ENCODE data around the gene WWTR1.

The WWTR1 gene

DNA sequence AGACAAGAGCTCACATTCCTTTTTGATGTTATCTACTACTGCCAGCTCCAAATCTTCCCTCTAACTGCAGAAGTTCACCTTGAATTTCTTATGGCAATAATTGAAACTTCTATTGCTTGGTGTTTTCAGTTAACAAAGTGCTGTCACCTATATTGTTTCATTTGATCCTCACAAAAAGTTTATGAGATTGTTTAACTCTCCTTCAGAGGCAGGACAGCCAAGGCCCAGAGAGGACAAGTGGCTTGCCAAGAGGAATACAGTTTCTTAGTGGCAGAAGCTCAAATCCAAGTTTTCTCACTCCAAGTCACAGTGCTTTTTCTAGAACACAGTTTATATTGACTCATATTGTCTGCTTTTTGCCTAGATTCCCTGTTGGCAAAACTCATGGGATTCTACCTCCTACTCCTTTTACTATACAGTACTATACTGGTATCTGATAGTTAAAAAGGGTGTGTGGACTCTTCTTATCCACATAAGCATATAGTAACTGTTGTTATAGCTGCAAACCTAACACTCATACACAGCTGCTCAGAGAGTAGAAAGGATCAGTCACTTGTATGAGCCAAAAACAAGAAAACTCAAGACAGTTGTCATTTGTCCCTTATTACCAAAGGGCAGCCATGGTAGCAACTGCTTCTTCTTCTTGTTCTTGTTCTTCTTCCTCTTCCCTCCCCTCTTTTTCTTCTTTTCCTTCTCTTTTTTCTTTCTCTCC lies 167.4 kb downstream of the WWTR1 start:
- no peak for DNase-seq

DNA sequence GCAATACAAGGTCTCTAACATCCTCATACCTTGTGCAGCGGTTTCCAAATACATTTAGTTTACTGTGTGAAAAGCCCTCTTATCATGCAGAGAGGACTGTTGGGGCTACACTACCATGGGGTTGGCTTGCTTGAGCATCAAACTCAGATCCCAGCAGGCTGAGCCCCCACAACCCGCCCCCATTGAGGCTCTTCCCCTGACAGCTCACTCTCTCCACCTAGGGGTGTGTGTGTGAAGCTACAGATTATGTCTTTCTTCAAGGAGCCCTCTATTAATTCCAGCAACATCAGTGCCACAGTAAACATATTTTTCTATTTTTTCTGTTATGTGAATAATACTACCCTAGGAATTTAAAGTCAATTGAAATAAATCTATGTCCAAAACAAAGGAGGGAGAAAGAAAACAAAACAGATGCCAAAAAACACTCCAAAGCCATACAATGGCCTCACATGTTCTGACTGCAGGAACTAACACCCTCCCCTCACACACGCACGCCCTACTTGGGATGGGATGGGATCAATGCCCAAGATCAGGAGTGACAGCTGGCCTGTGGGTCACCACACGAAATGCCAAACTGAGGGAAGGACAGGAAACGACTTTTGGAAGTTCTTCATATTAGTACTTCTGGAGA lies 168.7 kb downstream of the WWTR1 start:
- DNase-seq, result peak; percentile 5

DNA sequence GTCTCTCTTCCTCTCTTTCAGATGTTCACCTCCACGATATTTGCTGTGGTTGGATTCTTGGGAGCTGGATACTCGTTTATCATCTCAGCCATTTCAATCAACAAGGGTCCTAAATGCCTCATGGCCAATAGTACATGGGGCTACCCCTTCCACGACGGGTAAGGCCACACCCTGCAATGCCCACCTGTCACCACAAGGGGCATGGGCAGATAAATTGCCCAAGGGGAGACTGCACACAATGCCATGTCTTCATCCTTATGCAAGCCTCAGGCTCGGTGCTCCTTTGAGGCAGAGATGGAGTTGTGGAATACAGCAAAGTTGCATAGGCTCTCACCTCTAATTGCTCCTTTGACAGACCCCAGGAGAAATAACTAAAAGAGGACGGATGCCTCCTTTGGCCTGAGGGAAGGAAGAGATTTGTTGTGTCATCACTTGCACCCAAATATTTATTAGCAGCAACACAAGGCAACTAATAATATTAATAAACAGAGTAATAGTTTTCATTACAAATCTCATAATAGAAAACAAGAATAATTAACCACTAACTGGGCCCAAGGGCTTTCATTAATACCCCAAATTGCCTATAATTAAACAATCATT lies 170.1 kb downstream of the WWTR1 start:
- peak; percentile 48 for DNase-seq

DNA sequence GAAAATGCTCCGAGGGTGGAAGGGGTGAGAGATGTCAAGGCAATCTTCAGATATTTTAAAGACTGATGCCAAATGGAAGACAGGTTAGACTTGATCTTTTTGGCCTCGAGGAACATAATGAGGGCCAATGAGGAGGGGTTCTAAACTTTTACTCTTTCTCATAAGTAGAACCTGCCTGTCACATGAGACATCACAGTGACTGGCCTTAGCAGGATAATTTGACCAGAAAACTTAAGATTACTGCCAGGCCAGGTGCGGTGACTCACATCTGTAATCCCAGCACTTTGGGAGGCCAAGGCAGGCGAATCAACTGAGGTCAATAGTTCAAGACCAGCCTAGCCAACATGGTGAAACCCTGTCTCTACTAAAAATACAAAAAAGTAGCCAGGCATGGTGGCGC lies 171.1 kb downstream of the WWTR1 start:
- DNase-seq, result no peak

DNA sequence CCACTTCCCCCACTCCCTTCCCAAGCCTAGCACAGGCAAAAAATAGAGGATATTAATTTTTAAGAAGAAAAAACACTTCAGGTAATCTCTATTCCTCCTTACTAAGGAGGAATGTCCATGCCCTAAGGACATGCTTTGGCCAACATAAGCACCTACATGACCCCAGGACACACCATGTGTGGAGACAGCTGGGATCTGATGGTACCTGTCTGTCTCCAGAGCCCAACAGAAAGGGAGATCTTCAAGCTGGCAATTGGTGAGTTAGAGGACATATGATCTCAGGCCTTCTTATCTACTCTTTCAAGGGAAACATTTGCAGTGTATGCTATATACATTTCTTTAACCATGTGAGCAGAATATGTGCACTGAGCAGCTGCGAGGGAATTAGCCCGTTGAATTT lies 176.3 kb downstream of the WWTR1 start:
- DNase-seq, result no peak

DNA sequence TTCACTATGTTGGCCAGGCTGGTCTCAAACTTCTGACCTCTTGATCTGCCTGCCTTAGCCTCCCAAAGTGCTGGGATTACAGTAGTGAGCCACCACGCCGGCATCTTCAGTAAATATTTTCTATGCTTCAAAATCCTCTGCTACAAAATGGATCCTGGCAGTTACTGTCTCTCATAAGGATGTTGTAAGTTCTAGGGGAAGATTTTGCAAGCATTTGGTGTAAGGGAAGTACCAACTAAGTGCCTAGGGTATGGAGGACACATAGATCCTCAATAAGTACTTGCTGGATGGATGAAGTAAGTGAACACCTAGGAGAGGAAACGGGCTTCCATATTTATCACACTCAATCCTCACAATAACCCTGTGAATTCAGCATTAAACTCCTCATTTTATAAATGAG lies 176.8 kb downstream of the WWTR1 start:
- no peak for DNase-seq

DNA sequence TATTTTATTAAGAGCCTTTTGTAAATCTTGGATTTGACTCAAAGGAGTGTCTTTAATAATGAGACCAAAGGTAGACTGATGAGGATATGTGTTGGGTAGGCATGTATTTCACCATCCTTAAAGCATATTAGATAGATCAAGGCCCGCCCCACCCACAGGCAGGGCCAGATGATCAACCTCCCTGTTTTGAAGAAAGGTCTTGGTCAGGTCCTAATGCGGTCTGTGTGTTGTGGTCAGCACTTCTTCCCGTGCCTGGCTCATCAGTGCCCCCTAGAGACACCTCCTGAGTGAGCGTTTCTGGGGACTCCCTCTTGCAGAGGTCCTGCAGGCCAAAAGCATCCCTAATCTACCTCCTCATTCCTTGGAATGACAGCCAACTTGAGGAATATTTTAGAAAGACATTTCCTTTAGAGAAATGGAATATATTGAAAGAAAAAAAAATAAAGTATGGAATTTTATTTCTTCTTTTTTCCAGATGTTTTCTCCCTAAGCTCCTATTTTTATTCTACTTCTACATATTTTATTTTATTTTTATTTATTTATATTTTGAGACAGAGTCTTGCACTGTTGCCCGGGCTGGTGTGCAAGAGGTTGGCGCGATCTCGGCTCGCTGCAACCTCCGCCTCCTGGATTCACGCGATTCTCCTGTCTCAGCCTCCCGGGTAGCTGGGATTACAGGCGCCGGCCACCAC lies 177.4 kb downstream of the WWTR1 start:
- peak; percentile 59 for DNase-seq

DNA sequence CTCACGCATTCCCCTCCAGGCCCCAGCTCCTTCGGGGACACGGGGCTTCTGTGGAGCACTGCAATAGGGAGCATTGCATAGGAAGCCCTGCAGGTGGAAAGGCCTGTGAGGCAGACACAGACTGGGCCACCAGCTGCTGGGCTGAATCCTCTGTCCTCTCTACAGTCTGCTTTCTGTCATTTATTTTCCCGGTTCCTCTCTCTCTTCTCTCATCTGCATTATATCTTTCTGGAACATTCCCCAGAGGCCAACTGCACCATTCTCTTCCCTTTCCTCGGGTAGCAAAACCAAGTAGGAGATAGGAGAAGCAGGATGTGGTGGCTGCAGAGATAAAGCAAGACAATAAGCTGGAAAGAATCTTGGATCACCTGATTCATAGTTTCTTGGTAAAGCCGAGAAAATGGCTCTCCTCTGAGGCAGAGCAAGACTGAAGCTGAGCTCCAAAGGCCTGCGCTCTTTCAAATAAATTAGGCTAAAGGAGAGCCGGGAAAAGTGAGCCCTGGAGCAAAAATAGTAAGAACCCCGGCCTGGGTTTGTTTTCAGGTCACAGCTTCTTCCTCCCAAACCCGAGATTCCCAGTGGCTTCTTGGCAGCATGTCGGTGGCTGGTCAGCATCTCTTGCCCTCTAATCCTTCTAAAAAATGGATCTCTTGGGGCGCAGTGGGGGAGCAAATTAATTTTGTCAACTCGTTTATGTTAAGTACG lies 178.1 kb downstream of the WWTR1 start:
- DNase-seq, result no peak

DNA sequence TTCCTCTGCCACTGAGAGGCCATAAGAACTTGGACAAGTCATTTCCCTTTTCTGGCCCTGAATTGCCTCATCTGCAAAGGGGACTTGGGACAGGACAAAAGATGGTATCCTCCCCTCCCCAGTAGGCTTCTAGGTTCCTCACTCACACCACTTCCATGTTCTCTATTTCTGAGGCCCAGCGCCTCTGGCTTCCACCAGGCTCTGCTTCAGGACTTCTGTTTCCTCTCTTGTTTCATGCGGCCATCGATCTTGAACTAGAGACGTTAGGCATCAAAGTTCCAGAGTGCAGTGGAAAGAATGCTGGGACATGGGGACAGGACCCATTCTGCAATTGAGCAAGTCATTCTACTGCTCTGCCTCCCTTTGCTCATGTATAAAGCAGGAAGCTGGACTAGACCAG lies 181.6 kb downstream of the WWTR1 start:
- no peak for DNase-seq

DNA sequence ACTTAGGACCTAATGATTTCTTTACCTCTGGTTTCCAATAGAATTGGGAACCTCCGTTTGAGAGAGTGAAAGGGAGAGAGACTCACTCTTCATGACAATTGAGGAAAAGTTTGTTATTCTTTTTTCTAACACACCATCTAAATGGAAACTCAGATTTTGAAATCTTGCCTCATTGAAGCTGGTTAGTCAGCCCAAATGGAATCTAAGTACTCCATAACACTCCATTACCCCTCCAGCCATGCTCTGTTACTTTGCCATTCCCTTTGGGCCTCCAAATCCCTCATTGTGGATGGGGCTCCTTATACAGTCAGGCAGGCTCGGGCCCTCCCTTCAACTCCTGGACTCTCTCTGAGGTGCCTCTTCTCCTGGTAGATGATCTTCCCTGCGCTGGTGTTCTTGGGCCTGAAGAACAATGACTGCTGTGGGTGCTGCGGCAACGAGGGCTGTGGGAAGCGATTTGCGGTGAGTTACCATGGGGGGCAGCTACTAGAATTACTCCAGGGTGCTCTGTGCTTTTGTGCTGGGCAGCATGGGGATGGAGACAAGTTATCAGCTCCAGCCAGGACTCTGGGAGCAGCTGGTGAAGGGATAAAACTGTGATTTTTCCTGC lies 182.3 kb downstream of the WWTR1 start:
- no peak for DNase-seq

DNA sequence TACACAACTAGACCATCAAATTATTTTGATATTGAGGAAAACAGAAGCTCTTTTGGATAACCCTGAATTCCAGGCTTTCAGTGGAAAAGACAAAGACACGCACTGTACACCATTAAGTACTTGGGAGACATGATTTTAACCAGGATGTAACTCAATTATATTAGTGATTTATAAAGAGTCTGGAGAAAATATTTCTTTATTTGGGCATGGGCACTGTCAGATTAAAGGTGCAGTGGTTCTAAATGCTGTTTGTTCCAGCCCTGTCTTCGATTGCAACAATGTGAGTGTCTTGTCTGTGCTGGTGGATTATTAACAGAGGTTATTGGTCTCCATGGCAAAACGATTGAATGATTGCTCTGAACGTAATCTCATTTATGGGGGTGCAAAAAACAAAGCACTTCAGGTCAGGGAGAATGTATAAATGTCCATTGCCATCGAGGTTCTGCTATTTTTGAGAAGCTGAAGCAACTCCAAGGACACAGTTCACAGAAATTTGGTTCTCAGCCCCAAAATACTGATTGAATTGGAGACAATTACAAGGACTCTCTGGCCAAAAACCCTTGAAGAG lies 183.5 kb downstream of the WWTR1 start, which contains the start of gene TM4SF4:
TSS of gene TM4SF4 (plus strand) at position 448 of the 568 bp plus-strand sequence. CDS start 181 bp downstream, outside the sequence.
- DNase-seq, result no peak

DNA sequence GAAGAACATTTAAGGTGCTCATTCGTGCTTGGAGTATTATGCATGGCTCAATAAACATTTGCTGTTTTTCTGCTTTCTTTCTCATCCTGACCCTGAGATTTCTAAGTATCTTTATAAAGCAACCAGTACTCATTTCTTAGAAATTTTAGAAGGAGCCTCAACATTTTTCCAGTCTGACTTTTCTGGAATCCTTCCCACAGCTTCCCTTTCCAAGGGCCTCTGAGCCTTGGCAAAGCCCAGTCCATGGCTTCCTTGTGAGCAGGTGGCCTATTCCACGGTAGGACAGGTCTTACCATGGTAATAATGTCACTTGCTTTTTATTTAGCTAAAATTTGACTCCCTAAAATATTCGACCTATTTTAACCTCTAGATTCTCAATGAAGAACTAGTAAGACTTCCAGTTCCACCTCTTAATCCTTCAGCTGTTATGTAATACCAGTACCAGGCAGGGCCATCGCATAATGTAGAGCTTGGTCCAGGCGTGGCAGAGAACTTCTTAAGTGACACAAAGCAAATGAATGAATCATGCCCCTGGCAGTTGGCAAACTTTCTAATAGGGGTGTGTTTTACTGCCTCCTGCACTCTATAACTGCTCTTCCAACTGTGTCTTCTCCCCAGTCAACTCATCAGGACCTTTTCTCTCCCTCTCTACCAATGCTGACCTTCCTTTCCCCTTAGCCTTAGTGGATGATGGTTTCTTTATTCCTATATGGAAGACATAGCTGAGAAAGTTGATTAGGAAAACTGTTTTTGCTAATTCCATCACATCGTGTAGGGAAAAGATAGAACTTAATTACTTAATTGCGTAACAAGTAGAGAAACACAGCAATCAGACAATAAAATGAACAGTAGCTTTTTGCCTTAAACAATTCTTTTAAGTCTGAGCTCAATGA lies 184.2 kb downstream of the WWTR1 start:
- no peak for DNase-seq

DNA sequence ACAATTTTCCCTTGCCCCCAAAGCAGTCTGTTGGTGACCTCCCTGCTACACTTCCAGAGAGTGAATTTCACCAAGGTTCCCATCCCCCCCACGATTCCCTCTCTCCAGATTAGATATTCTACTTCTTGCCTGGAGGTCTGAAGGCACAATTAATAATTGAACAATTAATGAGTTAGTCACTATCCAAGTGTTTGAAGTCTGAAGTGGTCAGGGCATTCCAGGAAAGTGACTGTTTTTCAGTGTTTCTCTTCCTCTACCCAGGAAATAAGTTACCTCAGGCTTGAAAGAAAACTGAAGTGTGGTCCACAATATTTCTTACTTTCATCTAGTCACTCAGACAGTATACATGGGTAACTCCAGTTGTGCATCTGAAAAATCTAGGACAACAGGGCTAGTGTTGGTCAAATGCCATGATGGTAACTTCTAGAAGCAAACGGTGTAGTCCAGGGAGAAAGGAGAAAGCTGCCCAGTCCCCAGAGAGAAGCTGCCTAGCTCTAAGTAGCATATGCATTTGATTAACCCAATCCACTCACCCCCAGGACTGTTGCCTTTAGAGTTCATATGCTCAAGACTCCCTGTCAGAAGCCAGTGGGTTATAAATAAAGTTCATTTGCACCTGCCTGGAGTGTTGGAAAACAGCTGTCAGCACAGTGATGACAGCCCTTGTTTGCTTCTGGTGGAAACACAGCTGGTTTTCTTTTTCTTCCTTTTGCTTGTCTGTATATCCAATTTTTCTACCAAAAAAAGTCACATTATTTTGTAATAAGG lies 185.6 kb downstream of the WWTR1 start:
- no peak for DNase-seq

DNA sequence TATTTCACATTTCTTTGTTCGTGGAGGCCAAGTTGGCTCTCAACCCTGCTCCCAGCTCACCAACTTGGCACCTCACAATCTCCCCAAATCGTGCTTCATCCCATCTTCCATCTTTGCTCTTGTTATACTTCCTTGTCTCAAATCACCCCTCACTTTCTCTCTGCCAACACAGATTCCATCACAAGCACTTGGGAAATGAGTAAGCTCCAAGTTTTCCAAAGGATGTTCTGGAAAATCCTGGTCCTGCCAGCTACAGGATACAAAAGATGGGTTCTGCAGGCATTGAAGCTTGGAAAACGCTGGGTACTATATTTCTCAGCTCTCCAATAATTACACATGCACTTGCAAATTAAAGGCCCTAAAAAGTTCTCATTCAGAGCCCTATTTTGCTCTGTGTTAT lies 187.4 kb downstream of the WWTR1 start:
- DNase-seq, result no peak

DNA sequence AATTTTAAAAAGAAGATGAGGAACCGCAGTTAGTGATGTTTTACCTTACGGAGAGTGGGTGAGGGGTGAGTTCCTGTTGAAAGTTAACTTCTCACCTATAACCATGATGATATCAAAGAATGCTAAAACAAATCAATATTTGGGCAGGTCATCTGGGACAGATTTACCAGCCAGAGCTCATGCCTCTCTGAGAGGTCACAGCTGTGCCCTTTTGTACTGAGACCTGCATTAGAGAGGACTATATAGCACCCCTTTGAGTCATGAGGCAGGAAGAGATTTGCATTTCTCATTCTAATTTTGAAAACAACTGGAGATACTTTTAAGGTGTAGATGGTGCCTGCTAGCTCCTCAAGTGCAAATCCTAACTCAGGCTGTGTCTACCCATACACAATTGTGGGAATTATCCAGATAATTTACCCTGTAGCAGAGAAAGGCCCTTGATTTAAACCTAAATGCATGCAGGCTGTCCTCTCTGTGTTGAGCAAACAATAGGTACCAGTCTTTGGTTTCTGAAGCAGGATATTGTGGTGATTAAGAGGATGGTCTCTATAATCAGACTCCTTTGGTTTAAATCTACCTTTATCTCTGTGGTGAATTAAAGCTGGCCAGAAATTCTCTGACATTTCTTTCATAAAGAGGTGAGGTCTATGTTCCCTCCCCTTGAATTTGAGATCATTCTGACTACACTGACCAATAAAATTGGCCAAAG lies 189.2 kb downstream of the WWTR1 start:
- DNase-seq, result no peak

Measured in activated CD4-positive, alpha-beta T cell treated with anti-CD3 and anti-CD28 coated beads, Interleukin-2, amount 50 U/mL, for 16 hours (primary cell).